B cell (primary cell): ENCODE data around the gene SLC37A1. TPM values are rescaled to one million over a fixed set of nuclear protein-coding genes. Genes with fewer than 3 reads are reported as not detected.

Experiments used
- ATAC-seq: fragments of 200-7000 bp; cut with Tn5 transposase; one replicate; pipeline ENCODE4 v1.10.0; 2021; ENCODE audit warnings: low read depth, mild to moderate bottlenecking, moderate number of reproducible peaks, moderate library complexity
- CTCF ChIA-PET: fragments of 350-600 bp; sonication (Branson Sonifier 250); formaldehyde crosslinking; loops from one replicate; lab custom pipeline; 2021; ENCODE audit warnings: antibody characterized with exemption, inconsistent platforms; lab: Charles Lee
- POLR2A ChIA-PET: fragments of 350-600 bp; sonication (Branson Sonifier 250); formaldehyde crosslinking; loops from one replicate; lab custom pipeline; 2021; ENCODE audit warnings: antibody characterized with exemption; lab: Charles Lee
- DNase-seq: peaks from one replicate; pipeline ENCODE4 v3.0.0; 2013
- H2AFZ ChIP-seq: 2 replicates; pipeline ENCODE4 v1.6.1; 2012; ENCODE audit warnings: mild to moderate bottlenecking, low read depth, low read length; ENCODE audit not compliant: insufficient read depth, poor library complexity, severe bottlenecking
- H3K27ac ChIP-seq, 2 donors: 1 replicate in 1 of 2; 2 replicates in 1 of 2; pipeline ENCODE4 v1.5.1; 2012 to 2013; ENCODE audit warnings: low read length in 2 of 2, mild to moderate bottlenecking in 2 of 2, moderate library complexity in 1 of 2
- H3K27me3 ChIP-seq, 4 experiments: fragments of 200-600 bp in 1 of 4; sonication (generic) in 1 of 4; replicated peaks in 1 of 4; 1 replicate in 2 of 4; 2 replicates in 2 of 4; pipeline versions ENCODE4 v1.6.1 to v1.7.0; 2013 to 2016; ENCODE audit warnings: low read length in 3 of 4, mild to moderate bottlenecking in 2 of 4, mixed read lengths in 1 of 4, moderate library complexity in 1 of 4; ENCODE audit not compliant: insufficient read depth in 4 of 4, control insufficient read depth in 3 of 4; ENCODE audit errors: control extremely low read depth in 1 of 4
- H3K36me3 ChIP-seq, 2 experiments: replicated peaks in 1 of 2; 1 replicate in 1 of 2; 2 replicates in 1 of 2; pipeline versions ENCODE4 v1.6.1 to v1.7.1; 2013; ENCODE audit warnings: low read length in 1 of 2; ENCODE audit not compliant: insufficient read depth in 2 of 2, control insufficient read depth in 1 of 2; ENCODE audit errors: control extremely low read depth in 1 of 2, extremely low read depth in 1 of 2
- H3K4me1 ChIP-seq, 2 donors: fragments of 200-600 bp in 1 of 2; sonication (generic) in 1 of 2; 1 replicate in 1 of 2; 2 replicates in 1 of 2; pipeline versions ENCODE4 v1.5.1 to v1.6.1; 2013 to 2017; ENCODE audit warnings: low read length in 2 of 2; ENCODE audit not compliant: control insufficient read depth in 2 of 2, insufficient read depth in 2 of 2
- H3K4me2 ChIP-seq: replicated peaks from 2 replicates; pipeline ENCODE3; 2012; ENCODE audit warnings: mild to moderate bottlenecking, low read depth, low read length; ENCODE audit not compliant: poor library complexity, severe bottlenecking
- H3K4me3 ChIP-seq, 5 experiments: fragments of 200-600 bp in 1 of 5; sonication (generic) in 1 of 5; 1 replicate in 3 of 5; 2 replicates in 2 of 5; pipeline versions ENCODE4 v1.5.1 to v1.7.0; 2011 to 2016; ENCODE audit warnings: low read length in 4 of 5, mild to moderate bottlenecking in 4 of 5, low read depth in 2 of 5, control low read depth in 1 of 5, moderate library complexity in 1 of 5; ENCODE audit not compliant: insufficient read depth in 1 of 5; ENCODE audit errors: control extremely low read depth in 1 of 5, extremely low read depth in 1 of 5
- H3K79me2 ChIP-seq: fragments of 200-600 bp; sonication (generic); one replicate; pipeline ENCODE4 v1.6.0; 2016; ENCODE audit warnings: low read length; ENCODE audit not compliant: control insufficient read depth, insufficient read depth
- H3K9ac ChIP-seq: fragments of 200-600 bp; sonication (generic); 2 replicates; pipeline ENCODE4 v1.6.1; 2017; ENCODE audit warnings: mild to moderate bottlenecking, low read length, moderate library complexity
- H3K9me3 ChIP-seq, 3 donors: one replicate each; pipeline versions ENCODE4 v1.6.1 to v1.7.1; 2013; ENCODE audit warnings: low read length in 2 of 3; ENCODE audit not compliant: control insufficient read depth in 2 of 3, insufficient read depth in 1 of 3; ENCODE audit errors: control extremely low read depth in 1 of 3
- H4K20me1 ChIP-seq: 2 replicates; pipeline ENCODE4 v1.6.0; 2012; ENCODE audit warnings: mild to moderate bottlenecking, low read length; ENCODE audit not compliant: insufficient read depth, control insufficient read depth, poor library complexity, severe bottlenecking
- H3K27ac Mint-ChIP-seq: one replicate; pipeline ENCODE4 v1.8.0; 2021; ENCODE audit warnings: mixed read lengths
- H3K27me3 Mint-ChIP-seq: one replicate; pipeline ENCODE4 v1.8.0; 2021; ENCODE audit warnings: mixed read lengths
- H3K4me1 Mint-ChIP-seq: one replicate; pipeline ENCODE4 v1.8.0; 2021; ENCODE audit warnings: mixed read lengths
- H3K4me3 Mint-ChIP-seq: one replicate; pipeline ENCODE4 v1.8.0; 2021; ENCODE audit warnings: mixed read lengths
- H3K9me3 Mint-ChIP-seq: one replicate; pipeline ENCODE4 v1.8.0; 2022; ENCODE audit warnings: mixed read lengths; ENCODE audit not compliant: insufficient read depth
- CTCF ChIP-seq: fragments of 200-600 bp; IDR thresholded peaks from one replicate; pipeline ENCODE4 v1.8.0; 2022; ENCODE audit warnings: antibody characterized with exemption, mild to moderate bottlenecking
- EZH2 ChIP-seq: IDR thresholded peaks from 2 replicates; pipeline ENCODE4 v1.6.1; 2012; ENCODE audit warnings: borderline replicate concordance, low read depth, mild to moderate bottlenecking, moderate library complexity, low read length; ENCODE audit not compliant: insufficient read depth, poor library complexity, severe bottlenecking
- WGBS: methylation state at CpG from one replicate; pipeline ENCODE4 v1.1.5; 2013; ENCODE audit warnings: missing lambda C conversion rate; ENCODE audit not compliant: insufficient coverage; 5-methylcytosine and 5-hydroxymethylcytosine counted together
- intact Hi-C: fragments of 100-400 bp; cut with micrococcal nuclease; formaldehyde crosslinking; loops from one replicate; pipeline ENCODE4 v1.10.0; 2022
- polyA plus RNA-seq: library from polyadenylated mRNA; depleted of rRNA; stranded (reverse); fragments of >200 nt; gene quantifications from 2 replicates; pipeline ENCODE4 v1.2.3, GENCODE V29; 2012
- total RNA-seq, 2 donors: library from RNA; stranded (reverse); fragments of 120-200 nt in 1 of 2; gene quantifications; 1 replicate in 1 of 2; 2 replicates in 1 of 2; pipeline versions ENCODE4 v1.2.3 to v1.2.4, GENCODE V29; 2013 to 2022

The SLC37A1 gene
- total and polyA plus RNA-seq, 2 donors (not counting 1 experiment from before 2014, with no cell fraction given): 38.1 to 60.2 TPM

GRCh38 chr21:42570841-42571387 is 57.3 kb downstream of the SLC37A1 start:
- no peak overlapping the region for H3K4me3 ChIP-seq
- H3K36me3 ChIP-seq: peaks cover 2 to 96% of the 10 kb centered on the region in 2 experiments
- no peaks in the 10 kb centered on the region for H3K4me1 ChIP-seq
- no peak overlapping the region for H3K27ac ChIP-seq
- WGBS: 91% methylated on average over 17 of the region's 20 CpGs
- no peak for ATAC-seq
- ChIA-PET CTCF (no interaction called here), POLR2A (interaction anchor here (0.6 kb wide), 1 partner anchor 422 kb away, joined by 3 read pairs; no protein-coding TSS in a partner anchor)
- H2AFZ ChIP-seq: no peak overlapping the region
- Mint-ChIP-seq H3K27me3 (no peaks in the 10 kb centered on the region), H3K4me1 (no peaks in the 10 kb centered on the region), H3K27ac (no peak overlapping the region), H3K9me3 (peaks cover under 1% of the 10 kb centered on the region), H3K4me3 (no peak overlapping the region)
- intact Hi-C loops: no loop called here
- H3K9me3 ChIP-seq: peaks cover 0 to 7% (median 0%) of the 10 kb centered on the region in 3 donors
- no peaks in the 10 kb centered on the region for H4K20me1 ChIP-seq
- no peak overlapping the region for H3K4me2 ChIP-seq
- no peak overlapping the region for H3K9ac ChIP-seq
- no peaks in the 10 kb centered on the region for H3K27me3 ChIP-seq
- no peaks in the 10 kb centered on the region for H3K79me2 ChIP-seq
- TF ChIP-seq EZH2 (no peak), CTCF (no peak)
- no peak for DNase-seq

- Histone ChIP-seq H4K20me1 (no peaks in the 10 kb centered on the region), H3K27ac (no peak overlapping the region), H3K9me3 (peaks cover 0 to 9% (median 4%) of the 10 kb centered on the region in 3 donors), H3K9ac (no peak overlapping the region), H3K4me1 (no peaks in the 10 kb centered on the region), H3K79me2 (no peaks in the 10 kb centered on the region), H3K36me3 (peaks cover 2 to 91% of the 10 kb centered on the region in 2 experiments), H3K27me3 (no peaks in the 10 kb centered on the region), H3K4me2 (no peak overlapping the region), H2AFZ (no peak overlapping the region), H3K4me3 (no peak overlapping the region)
- ATAC-seq (no peak), DNase-seq (no peak)
- Mint-ChIP-seq H3K27me3 (no peaks in the 10 kb centered on the region), H3K4me3 (no peak overlapping the region), H3K4me1 (no peaks in the 10 kb centered on the region), H3K9me3 (peaks cover 4% of the 10 kb centered on the region), H3K27ac (no peak overlapping the region)
- CTCF ChIA-PET: no interaction called here
- intact Hi-C loops: no loop called here
- 90% methylated on average over 15 of the region's 20 CpGs for WGBS
- TF ChIP-seq CTCF: no peak
- TF ChIP-seq EZH2: no peak
- POLR2A ChIA-PET: interaction anchor here (0.6 kb wide), 1 partner anchor 423 kb away, joined by 3 read pairs; no protein-coding TSS in a partner anchor
These were observed 57.9 kb downstream of the SLC37A1 start for GRCh38 chr21:42571391-42572150.
